ENCODE results near the gene IGSF21.
A peak's percentile ranks its signal among the peaks of the same experiment; 100 is the strongest.

The IGSF21 gene

DNA sequence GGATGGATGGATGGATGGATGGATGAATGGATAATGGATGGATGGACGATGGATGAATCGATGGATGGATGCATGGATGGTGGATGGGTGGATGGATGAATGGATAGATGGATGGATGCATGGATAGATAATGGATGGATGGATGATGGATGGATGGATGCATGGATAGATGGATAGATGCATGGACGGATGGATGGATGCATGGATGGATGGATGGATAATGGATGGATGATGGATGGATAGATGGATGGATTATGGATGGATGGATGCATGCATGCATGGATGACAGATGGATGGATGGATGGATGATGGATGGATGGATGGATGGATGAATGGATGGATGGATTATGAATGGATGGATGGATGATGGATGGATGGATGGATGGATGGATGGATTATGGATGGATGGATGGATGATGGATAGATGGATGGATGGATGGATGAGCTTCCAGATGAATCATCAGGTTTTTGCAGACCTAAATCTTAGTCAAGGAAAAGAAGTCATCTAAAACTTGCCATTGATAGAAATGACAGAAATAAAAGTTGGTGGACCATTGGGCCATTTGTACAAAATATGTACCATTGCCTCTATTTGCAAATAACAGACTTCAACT, 197.7 kb downstream of the IGSF21 start:
- no peak for DNase-seq

DNA sequence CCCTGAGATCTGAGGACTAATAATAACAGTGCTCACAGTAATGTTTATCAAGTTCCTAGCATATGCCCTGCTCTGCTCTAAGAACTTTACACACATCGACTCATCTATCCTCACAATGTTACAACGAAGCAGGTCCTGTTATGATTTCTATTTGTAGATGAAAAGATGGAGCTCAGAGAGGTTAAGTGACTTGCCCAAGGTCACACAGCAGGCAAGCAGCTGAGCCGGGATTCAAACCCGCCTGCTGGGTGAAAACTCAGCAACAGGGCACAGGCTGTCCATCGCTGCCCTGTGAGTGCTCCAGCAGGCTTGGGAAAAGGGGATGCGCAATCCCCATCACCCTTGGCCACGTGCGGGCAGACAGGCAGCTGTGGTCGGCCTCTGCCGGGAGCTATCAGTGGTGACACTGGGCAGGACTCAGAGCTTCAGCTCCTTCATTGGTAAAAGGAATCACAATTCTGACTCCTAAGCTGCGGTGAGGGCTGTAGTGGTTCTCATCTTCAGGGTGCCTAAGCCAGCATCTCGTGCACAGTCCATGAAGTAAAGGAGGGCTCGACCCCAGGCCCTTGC, 199.8 kb downstream of the IGSF21 start:
- DNase-seq, result no peak

DNA sequence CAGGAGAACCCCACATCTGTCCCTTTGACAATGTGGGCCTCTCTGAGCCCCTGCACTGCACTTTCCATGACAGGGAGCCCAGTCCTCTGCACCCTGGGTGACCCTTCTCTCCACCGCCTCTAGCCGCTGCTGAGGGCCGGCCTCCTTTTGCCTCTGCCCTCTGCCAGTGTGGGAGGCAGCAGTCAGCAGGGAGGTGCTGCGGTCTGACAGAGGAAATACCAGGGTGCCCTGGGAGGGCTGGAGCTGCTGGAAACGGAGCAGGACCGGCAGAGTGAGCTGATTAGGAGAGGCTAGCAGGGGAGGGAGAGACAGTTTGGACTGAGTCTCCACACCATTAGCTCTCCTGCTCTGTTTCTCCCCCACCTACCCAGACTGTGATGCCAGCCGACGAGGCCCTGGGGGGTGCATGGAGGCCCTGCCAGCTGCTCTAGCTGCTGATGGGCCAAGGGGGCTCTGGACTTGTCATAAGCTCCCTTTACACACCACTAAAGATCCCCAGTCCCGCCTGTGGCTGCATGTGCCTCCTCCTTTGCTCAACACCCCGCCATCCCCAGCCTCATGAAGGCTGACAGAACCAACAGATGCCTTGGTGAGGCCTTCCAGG, 202.1 kb downstream of the IGSF21 start:
- no peak for DNase-seq

DNA sequence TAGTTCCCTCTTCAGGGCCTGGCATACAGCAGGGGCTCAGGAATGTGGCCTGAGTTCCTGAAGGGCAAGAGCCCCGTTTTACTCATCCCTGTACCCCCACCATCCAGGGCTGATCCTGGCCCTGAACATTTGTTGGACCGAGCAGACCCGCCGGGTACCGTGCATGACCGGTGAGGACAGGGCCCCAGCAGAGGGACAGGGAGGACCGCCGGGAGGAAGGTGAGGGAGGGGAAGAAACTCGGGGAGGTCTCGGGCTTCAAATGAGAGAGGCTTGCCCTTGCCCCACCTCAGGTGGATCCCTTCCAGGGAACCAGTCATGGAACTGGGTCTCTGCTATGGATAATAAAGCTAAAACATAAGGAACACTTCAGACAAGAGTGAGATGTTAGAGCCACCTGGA, 205.4 kb downstream of the IGSF21 start:
- DNase-seq, result no peak

DNA sequence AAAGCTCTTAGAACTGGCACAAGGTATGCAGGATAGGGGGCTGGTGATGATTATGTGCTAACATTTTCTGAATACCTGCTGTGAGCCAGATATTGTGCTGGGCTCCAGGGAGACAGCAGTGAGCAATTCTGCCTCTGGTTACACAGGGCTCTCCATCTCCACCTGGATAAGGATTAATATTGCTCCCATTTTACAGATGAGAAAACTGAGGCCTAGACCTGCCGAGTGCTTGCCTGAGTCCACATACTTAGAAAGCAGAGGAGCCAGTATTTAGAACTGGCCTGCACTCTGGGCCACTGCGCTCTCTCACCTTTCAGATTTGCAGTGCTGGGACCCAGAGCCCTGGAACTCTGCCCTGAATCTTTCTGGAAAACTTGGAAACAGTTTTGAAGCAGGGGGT, 205.9 kb downstream of the IGSF21 start:
- no peak for DNase-seq

DNA sequence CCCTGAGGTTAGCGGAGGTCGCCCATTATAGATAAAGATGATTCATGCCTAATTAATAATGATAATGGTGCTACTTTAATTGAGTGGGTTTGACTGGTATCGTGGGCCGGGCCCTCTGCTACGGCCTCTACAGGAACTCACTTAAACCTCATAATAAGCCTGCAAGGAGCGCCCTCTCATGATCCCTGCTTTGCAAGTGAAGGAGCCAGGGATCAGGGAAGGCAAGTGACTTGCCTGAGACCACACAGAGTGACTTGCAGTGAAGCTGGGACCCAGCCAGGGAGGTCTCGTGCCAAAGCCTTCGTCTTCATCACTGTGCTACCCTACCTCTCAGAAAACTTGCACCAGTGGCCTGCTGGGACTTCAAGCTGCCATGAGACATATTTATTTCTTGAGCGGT, 206.8 kb downstream of the IGSF21 start:
- no peak for DNase-seq

DNA sequence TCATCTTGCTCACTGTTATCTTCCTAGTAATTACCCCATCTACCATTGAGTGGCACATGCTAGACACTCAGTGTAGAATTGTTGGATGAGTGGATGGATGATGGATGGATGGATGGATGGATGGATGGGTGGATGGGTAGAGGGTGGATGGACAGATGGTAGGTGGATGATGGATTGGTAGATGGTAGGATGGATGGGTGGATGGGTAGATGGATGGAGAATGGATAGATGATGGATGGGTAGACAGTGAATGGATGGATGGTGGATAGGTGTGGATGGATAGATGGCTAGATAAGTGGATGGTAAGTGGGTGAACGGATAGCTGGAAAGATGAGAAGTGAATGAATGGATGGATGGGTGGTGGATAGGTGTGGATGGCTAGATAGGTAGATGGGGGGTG, 207.9 kb downstream of the IGSF21 start:
- no peak for DNase-seq

DNA sequence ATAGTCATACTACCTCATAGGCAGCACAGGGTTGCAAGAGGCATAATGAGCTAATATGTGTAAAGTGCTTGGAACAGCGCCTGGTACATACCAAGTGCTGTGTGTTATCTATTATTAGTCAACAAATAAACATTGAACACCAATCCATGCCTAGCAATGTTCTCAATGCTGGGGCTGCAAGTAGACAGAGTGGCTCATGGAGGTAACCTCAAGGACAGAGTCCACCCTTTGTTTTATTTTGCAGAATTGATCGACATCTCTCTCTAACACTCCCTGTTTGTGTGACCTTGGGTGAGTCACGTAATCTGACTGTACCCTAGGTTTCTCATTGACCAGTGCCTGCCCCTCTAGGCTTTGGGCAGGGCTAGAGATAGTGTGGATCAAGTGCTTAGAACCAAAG, 209.2 kb downstream of the IGSF21 start:
- no peak for DNase-seq

DNA sequence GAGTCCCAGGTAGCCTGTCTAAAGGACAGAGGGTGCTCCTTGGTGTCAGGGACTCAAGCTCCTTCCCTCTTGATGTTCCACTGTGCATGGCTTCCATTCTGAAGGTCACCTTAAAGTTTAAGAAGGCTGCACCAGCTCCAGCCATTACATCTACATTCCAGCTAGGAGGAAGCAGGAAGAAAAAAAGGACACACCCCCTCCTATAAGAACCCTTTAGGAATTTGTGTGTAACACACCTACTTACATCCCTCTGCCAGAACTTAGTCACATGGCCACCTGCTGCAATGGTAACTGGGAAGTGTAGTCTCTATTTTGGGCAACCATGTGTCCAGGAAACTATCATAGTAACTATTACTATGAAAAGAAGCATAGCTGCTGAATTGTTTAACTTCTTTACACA, 211.5 kb downstream of the IGSF21 start:
- no peak for DNase-seq

DNA sequence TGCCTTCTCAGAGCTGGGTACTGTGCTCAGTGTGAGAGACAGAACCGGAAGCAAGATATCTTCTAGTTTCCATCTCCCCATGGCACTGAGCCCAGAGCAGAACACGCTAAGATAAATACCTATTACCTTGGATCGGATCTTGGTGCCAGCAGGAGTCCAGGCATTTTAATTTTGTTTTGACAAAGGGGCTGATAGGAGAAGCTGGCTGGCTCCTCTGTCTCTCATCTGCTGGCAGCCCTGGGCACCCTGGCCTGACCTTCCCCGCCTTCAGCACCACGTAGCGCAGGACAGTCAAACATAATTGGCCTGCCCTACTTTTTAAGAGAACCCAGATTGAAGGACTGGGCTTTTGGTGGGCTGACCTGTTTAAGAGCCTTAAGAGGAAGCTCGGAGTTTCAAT, 212.5 kb downstream of the IGSF21 start:
- no peak for DNase-seq

DNA sequence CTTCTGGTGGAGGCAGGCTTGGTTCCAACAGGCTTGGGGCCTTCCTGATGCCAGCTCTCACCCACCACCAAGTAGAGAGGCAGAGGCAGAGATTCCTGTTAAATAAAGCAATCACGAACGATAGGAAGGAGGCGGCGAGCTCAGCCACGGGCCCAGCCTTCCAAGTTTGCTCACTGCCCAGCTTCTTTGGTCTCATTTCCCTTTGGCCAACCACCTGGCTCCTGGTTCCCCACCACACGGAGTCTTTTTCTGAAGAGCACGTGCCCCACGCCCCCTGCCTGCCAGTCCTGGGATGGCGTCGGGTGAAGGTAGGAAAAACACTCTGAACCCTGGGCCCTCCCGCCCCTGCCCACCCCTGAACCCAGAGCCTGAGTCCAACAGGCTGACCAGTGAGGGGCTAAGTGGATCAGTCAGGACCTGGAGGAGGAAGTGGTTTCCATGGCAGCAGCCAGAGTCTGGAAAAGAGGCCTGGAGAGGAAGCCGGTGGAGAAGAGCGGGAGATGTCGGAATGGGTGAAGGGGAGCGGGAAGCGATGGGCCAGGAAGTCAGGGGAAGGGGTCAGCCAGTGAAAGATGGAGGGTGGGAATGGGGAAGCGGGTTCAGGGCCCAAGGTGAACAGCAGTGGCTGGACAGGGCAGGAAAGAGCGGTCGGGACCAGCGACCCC, 214.9 kb downstream of the IGSF21 start:
- DNase-seq, result peak; percentile 59

DNA sequence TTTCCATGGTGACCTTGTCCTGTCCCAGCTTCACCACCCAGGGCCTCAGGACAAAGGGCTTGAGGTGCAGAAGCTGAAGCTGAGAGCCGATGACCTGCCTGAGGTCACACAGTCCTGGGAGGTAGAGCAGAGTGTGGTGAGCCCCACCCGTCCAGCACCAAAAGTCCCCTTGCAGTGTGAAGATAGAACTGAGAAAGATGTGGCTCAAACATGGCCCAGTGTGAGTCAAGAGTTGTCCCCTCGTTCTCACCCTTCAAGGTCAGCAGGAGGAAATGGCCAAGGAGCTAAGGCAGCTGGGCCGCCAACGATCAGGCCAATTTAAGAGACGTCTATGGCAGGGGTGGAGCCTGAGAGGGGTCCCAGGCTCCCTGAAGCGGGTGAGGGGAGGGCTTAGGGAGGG, 215.7 kb downstream of the IGSF21 start:
- DNase-seq, result no peak

DNA sequence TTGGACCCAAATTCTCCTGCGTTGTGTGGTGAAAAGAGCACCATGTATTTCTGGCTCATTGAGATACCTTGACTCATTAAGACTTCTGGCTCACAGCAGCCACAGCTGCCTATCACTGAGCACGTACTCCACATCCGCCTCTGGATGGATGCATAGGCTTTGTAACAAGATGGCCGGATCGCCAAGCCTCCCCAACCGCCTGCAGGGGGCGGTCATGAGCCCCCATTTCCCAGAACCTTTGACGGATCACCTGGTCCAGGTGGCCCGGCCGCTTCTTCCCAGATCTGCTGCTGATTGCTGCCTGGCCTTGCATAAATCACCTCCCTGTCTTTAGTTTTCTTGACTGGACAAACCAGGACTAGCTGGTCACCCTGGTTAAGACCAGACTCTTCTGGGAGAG, 216.6 kb downstream of the IGSF21 start:
- no peak for DNase-seq

DNA sequence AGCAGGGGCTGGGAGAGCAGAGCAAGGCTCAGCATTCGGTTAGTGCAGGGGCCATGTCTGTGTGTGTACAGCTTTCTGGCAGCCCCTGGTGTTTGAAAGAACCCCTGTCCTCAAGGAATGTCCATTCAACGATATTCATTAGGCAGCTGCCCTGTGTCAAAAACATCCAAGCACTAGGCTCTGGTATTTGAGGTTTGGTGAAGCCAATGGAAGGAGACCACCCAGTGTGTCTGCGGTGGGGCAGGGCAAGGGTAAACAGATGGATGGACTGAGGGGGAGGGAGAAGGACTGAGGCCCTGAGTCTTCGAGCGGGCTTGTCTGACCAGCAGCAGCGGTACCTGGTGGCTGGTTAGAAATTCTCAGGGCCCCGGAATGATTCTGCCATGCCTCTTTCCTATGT, 217.5 kb downstream of the IGSF21 start:
- no peak for DNase-seq

DNA sequence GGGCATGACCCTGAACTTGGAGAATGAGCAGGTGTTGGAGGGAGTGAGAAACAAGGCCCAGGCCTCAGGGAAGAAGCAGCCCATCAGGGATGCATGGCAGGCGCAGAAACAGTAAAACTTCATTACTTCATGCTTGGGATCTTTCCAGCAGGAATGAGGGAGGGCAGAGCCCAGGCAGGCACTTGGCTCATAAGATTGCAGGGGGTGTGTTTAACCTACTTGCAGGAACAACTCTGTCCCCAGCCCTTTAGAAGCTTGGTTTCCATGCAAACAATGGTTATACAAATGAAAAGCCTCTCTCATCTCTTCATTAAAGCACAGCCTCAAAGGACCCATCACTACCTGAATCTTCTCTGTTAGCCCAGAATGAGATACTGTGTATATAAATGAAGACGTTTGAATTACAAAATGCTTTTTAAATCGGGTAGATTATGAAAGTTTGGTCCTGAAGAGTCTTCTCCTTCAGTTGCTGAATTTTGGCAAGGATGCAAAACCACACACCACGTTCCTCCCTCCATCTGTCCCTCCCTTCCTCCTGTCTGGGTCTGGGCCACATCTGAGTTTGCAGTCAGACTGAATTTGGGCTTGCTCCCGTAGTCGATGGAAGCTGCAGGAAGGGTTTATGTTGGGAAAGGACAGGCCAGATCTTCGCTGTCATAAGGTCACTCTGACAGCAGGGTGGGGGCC, 218.8 kb downstream of the IGSF21 start:
- no peak for DNase-seq

DNA sequence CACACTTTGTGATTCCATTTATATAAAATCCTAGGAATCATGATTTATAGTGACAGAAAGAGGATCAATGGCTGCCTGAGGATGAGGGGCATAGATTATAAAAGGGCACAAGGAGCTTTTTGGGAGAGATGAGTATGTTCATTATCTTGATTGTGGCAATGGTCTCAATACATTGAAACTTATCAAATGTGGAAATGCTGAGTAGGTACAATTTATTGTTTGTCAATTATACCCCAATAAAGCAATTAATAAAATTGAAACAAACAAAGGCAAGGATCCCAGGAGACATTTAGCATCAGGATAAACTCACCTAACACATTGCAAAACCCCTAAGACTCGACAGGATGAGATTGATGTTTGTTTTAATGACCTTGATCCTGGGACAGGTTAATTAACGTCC, 220.1 kb downstream of the IGSF21 start:
- no peak for DNase-seq

DNA sequence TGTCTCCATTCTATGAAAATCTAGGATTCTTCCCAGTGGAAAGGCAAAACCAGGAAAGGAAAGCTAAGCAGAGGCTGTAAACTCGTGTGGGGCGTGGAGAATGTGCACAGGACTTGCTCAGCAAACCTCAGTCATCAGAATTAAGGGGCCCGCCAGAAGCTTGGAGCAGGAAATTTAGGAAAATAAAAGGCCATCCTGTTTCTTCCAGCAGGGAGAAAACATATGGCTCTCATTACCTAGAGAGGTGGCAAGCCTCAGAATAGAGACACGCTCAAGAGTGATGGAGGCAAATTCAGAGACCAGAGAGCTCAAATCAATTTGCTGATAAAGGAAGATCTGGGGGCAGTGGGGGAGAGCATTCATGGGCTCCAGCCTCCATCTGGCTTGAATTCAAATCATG, 221.2 kb downstream of the IGSF21 start:
- no peak for DNase-seq

DNA sequence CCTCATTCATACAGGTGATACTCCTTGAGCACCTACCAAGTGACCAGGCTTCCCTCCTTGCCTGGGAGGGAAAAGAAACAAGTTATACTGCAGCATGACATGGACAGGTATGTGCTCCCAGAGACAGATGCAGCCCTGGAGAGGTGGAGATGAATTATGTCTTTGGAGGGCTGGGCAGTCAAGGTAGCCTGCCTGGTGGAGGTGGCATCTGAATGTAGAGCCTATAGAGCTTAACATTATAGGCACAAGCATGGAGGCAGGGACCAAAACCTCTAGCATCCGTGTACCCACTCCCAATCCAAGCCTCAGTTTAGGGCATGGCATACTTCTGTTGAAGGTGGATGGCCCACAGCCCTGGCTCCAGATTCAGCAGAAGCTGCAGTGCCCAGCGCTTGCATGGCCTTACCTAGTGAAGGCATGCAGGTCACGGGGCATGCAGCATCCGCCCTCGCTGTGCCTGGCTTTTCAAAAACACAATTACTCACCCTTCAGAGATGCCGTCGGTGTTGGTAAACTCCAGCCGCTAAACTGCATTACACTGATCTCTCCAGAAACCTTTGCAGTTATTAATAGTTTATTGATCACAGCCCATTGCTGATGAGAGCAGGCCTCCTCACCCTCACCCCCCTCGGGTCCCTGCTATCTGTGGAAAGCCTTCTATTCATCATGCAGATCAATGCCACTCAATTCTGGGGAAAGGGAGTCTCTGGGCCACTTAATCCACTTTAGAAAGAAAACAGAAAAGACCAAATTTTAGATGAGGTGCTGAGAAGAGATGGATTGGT, 222.1 kb downstream of the IGSF21 start:
- DNase-seq, result no peak

DNA sequence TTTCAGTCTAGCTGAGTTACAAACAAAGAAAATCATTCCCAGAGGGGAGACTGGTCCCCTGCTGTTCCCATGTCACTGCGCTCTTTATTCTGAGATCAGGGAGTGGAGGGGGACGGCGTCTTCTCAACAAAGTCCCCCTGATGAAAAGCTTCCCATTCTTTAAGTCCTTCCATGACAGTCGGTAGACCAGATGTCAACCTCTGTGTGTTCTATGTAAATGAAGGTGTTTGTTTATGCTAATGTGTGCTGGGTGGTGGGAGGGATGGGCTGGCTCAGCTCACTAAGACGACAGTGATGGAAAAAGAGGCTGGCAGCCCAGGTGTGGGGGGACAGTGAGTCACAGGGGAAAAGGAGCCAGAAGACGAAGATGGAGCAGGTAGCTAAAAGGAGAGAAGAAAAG, 225.0 kb downstream of the IGSF21 start:
- DNase-seq, result no peak

DNA sequence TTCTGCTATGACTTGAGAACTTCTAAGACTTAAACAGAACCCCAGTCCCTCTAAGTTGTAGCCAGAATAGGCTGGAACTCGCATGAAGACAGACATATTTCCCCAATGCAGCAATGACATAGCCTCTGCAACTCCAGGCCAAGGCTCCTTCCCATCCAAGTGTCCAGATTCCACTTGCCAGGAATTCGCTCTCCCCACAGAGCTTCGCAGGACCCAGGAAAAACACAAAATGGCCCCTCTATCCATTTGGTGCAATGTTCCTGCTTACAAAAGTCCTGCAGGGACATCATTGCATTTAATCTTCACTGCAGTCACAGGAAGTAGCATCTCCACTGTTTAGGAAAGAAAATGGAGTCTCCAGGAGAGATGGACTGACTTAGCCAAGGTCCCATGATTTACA, 225.6 kb downstream of the IGSF21 start:
- DNase-seq, result no peak

DNA sequence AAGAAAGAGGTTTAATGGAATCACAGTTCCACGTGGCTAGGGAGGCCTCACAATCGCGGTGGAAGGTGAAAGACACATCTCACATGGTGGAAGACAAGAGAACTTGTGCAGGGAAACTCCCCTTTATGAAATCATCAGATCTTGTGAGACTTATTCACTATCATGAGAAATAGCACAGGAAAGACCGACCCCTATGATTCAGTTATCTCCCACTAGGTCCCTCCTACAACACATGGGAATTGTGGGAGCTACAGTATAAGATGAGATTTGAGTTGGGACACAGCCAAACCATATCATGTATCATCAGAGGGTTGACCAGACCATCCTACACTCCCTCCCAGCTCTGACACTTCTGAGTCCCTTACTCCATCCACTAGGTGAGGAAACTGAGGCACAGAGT, 229.2 kb downstream of the IGSF21 start:
- DNase-seq, result no peak

DNA sequence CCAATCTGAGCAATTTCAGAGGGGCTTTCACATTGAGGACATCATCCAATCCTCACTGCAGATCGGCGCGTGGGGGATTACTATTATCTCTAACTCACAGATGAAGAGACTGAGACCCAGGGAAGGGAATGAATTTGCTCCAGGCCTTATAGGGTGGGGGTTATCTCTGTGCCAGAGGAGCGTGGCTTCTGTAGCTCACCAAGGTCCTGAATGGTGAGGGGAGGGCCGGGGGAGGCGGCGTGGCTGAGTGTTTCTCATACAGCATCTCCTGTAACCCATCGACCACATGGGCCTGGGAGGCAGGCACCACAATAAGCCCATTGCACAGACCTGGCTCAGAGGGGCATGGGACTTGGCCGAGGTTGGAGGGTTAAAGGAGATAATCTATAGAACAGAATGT, 230.2 kb downstream of the IGSF21 start:
- no peak for DNase-seq

DNA sequence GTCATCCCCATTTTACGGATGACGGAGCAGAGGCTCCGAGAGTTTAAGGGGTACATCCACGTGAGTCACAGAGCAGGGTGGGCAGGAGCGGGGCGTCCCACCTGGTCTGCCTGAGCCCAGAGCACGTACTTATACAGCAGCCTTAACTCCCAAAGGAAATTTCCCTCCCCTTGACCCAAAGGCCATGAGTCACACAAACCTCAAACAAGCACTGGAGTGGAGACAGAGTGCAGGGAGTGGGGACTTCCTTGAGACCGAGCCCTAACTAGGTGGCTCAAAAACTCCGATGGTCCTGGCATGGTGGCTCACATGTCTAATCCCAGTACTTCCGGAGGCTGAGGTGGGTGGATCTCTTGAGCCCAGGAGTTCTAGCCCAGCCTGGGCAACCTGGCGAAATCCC, 231.6 kb downstream of the IGSF21 start:
- no peak for DNase-seq

Data from islet precursor cell (in vitro differentiated cells).